ENCODE results near the gene CNNM3. TPM values are rescaled to one million over a fixed set of nuclear protein-coding genes. Genes with fewer than 3 reads are reported as not detected.

CNNM3 gene
- total and polyA plus RNA-seq, 5 donors = 7.2 to 14.5 (median 11.0) TPM

DNA sequence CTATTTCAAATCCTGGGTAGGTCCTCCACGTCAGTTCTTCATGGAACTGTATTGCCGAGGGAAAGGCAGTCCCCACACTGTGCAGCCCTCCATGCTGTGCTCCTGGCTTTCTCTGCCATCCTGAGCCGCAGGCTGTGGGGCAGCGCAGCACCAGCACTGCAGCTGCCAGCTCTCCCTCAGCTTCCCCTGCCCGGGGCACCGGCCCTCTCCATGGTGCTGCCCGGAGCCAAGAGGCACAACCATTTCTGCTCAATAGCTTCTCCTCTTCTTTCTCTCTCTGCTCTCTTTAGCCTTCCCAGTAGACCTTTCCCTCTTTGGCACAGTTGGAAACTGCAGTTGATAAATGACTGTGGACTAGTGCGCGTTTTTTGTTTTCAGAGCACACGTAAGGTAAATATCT is 15.6 kb downstream of the CNNM3 start:
- H3K27ac ChIP-seq (ENCODE audit: low read length) = no peak overlapping the region
- H3K9me3 ChIP-seq (ENCODE audit: control insufficient read depth, low read length) = no peaks in the 10 kb centered on the region
- H3K4me3 ChIP-seq (ENCODE audit: low read length) = no peak overlapping the region
- WGBS = 74% methylated on average over 10 of the region's 10 CpGs
- H3K4me1 ChIP-seq (ENCODE audit: control insufficient read depth, insufficient read depth, low read length) = peaks cover 7% of the 10 kb centered on the region
- ATAC-seq = peak; percentile 51
- intact Hi-C loops (cut with DNase I) = no loop called here
- peak in 2 of 3 donors; percentile 63 to 68 for DNase-seq
- H3K27me3 ChIP-seq (ENCODE audit: control insufficient read depth, insufficient read depth) = no peaks in the 10 kb centered on the region

DNA sequence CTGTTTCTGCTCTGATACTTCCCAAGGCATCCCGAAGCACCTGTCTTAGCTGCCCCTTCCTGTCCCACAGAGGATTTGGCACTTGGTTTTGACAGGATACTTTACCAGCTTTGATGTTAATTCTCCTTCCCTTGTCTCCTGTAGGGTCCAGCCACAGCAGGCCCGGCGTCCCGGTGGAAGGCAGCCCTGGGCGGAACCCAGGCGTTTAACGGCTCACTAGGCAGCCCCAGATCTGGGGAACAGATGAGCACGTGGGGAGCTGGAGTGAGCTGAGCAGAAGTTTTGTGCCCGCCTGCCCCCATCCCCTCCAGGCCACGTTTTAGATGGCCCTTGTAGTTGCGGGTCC is 16.3 kb downstream of the CNNM3 start:
- DNase-seq (peak in 1 of 3 donors; percentile 22), ATAC-seq (peak in 1 of 2 donors; percentile 6)
- WGBS = 77% methylated on average over 11 of the region's 11 CpGs
- Histone ChIP-seq H3K4me1 (ENCODE audit: control insufficient read depth, insufficient read depth, low read length) (peaks cover 7% of the 10 kb centered on the region), H3K27me3 (ENCODE audit: control insufficient read depth, insufficient read depth) (no peaks in the 10 kb centered on the region), H3K4me3 (ENCODE audit: low read length) (no peak overlapping the region), H3K27ac (ENCODE audit: low read length) (no peak overlapping the region), H3K9me3 (ENCODE audit: control insufficient read depth, low read length) (no peaks in the 10 kb centered on the region)
- intact Hi-C loops (cut with DNase I) = no loop called here

DNA sequence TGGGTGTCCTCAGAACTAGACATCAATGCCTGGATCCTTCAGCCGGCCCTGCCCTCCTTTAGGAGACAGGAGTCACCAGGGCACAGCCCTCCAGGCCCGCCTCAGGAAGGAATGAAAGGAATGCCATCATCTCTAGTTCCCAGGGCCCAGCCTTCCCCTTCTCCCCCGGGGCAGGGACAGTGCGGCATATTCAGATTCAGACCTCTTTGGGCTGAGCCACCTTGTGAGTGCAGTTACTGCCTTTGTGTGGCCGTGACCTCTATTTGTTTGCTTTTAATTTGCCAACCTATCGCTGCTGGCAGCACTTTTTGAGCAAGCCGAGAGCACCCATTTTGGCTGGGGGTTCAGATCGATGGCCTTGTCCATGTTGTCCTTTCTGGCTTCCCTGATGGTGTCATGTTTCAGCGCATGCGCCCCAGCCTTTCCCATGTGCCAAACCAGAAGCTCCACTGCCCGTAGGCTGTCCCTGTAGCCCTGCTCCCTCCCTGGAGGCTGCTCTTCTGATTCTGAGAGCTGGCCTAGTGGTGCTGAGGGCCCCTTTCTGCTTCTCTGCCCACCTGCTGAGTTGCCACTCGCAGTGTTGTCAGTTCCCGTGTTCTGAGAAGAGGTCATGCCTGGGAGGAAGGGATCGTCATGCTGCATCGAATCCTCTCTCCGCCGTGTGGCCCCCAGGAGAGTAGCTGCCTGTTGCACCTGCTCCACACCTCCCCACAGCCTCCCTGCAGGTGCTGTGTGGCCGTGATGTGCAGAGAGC is 16.9 kb downstream of the CNNM3 start:
- intact Hi-C loops (cut with DNase I) = no loop called here
- H3K27me3 ChIP-seq (ENCODE audit: control insufficient read depth, insufficient read depth) = no peaks in the 10 kb centered on the region
- peak; percentile 78 to 90 (median 85) for DNase-seq
- H3K4me3 ChIP-seq (ENCODE audit: low read length) = no peak overlapping the region
- no peaks in the 10 kb centered on the region for H3K9me3 ChIP-seq (ENCODE audit: control insufficient read depth, low read length)
- peak overlapping the region; percentile 18 for H3K27ac ChIP-seq (ENCODE audit: low read length)
- peaks cover 7% of the 10 kb centered on the region for H3K4me1 ChIP-seq (ENCODE audit: control insufficient read depth, insufficient read depth, low read length)
- ATAC-seq = peak; percentile 68 to 70
- WGBS = 44% methylated on average over 18 of the region's 18 CpGs

DNA sequence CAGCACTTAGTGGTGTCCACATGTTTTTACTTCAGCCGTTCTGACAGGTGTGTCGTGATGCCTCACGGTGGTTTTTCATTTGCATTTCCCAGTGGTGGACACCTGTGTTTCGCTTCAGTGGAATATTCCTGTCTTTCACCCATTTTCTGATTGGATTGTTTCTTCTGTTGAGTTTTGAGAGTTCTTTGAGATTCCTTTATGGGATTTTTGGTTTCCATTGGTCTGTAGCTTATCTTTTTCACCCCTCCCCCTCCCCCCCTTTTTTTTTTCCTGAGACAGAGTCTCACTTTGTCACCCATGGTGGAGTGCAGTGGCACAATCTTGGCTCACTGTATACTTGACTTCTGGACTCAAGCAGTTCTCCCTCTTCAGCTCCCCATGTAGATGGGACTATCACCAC is 19.8 kb downstream of the CNNM3 start:
- no peak overlapping the region for H3K27ac ChIP-seq (ENCODE audit: low read length)
- H3K4me3 ChIP-seq (ENCODE audit: low read length) = no peak overlapping the region
- DNase-seq = no peak
- intact Hi-C loops (cut with DNase I) = no loop called here
- H3K9me3 ChIP-seq (ENCODE audit: control insufficient read depth, low read length) = no peaks in the 10 kb centered on the region
- WGBS = 97% methylated on average over 4 of the region's 4 CpGs
- no peak for ATAC-seq
- H3K4me1 ChIP-seq (ENCODE audit: control insufficient read depth, insufficient read depth, low read length) = peaks cover 7% of the 10 kb centered on the region
- no peaks in the 10 kb centered on the region for H3K27me3 ChIP-seq (ENCODE audit: control insufficient read depth, insufficient read depth)

DNA sequence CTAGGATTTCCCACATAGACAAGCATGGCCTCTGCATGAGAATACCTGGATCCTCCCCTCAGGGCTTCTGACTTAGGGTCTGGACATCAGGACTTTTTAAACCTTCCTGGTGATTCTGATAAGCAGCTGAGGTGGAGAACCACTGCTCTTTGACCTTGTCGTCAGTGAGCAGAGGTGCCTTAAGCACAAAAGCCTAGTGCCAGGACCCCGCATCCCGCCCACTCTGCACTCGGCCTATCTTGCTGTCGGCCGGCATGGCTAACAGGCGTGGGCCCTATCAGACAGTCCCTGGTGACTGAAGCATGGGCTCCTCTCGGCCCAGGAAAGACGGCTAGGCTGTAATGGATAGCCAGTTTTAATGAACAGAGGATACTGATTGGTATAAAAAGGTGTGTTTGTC is 21.5 kb downstream of the CNNM3 start:
- intact Hi-C loops (cut with DNase I) = no loop called here
- Histone ChIP-seq H3K4me1 (ENCODE audit: control insufficient read depth, insufficient read depth, low read length) (peaks cover 7% of the 10 kb centered on the region), H3K27ac (ENCODE audit: low read length) (no peak overlapping the region), H3K4me3 (ENCODE audit: low read length) (no peak overlapping the region), H3K27me3 (ENCODE audit: control insufficient read depth, insufficient read depth) (no peaks in the 10 kb centered on the region), H3K9me3 (ENCODE audit: control insufficient read depth, low read length) (no peaks in the 10 kb centered on the region)
- peak in 2 of 3 donors; percentile 27 to 51 for DNase-seq
- 72% methylated on average over 9 of the region's 9 CpGs for WGBS
- no peak for ATAC-seq

DNA sequence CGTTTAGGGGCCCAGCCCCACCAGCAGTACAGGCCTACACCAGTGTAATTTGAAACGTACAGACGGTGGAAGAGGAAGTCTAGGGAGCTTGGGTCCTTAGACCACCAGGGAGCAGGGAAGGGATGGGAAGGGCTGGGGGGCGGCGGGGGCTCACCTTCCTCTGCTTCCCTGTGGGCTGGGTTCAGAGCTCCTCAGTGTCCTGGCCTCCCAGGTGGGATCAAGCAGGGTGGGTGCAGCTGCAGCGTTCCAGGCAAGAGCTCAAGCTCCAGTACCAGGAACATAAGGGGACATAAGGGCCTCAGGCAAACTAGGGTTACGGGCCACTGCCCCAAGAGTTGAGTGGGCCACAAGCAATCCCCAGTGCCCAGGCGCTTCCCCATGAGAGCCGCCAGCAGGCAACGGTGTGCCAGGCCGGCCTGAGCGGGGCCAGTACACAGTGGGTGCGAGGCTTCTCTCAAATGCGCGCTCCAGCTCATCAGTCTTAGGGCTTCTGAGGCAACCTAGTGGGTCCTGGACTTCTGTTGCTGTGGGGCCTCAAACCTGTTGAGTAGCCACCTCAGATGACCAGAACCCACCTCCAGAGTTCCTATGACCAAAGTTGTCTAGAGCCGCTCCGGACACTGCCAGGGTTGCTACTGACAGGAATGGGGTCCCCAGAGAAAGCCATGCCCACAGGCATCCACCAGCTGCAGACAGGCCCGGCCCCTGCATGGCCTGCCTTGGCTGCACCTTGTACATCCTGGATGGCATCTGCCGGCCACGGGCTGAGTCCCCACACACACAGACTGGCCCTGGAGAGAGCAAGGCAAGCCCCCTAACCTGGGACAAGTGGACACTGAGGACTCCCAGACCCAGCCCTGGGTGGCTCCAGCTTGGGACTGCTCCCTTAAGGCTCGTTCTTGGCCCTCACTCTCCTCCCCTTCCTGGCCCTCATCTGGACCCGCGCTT is 22.6 kb downstream of the CNNM3 start:
- ATAC-seq (no peak), DNase-seq (peak in 2 of 3 donors; percentile 41 to 49)
- no peaks in the 10 kb centered on the region for H3K27me3 ChIP-seq (ENCODE audit: control insufficient read depth, insufficient read depth)
- peaks cover 3% of the 10 kb centered on the region for H3K4me1 ChIP-seq (ENCODE audit: control insufficient read depth, insufficient read depth, low read length)
- intact Hi-C loops (cut with DNase I) = no loop called here
- H3K27ac ChIP-seq (ENCODE audit: low read length) = no peak overlapping the region
- WGBS = 87% methylated on average over 23 of the region's 23 CpGs
- H3K4me3 ChIP-seq (ENCODE audit: low read length) = no peak overlapping the region
- no peaks in the 10 kb centered on the region for H3K9me3 ChIP-seq (ENCODE audit: control insufficient read depth, low read length)

DNA sequence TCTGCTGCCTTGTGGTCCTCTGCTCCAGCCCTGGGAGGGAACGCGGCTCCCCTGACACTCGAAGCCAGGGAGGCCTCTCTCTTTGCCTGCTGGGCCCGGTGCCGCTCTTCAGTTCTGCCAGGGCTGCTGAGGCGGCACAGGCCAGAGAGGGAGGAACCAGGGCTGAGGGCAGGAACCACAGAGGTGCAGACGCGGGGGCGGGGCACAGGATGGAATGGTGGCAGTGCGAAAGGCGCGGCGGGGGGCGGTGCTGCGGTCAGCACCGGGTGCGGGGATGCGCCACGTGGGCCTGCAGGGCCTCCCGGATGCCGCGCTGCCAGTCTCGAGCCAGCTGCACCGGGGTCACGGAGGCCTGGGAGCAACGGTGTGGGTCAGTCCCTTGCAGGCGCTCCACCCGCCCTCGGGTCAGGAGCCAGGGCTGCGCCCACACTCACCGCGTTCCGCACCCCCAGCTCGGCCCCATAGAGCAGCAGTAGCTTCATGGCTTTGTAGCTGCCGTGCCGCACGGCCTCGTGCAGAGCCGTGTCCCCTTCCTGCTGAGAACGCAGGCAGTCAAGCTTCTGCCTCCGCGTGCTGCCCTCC is 23.3 kb downstream of the CNNM3 start:
- Histone ChIP-seq H3K9me3 (ENCODE audit: control insufficient read depth, low read length) (no peaks in the 10 kb centered on the region), H3K4me1 (ENCODE audit: control insufficient read depth, insufficient read depth, low read length) (peaks cover 3% of the 10 kb centered on the region), H3K27ac (ENCODE audit: low read length) (no peak overlapping the region), H3K4me3 (ENCODE audit: low read length) (no peak overlapping the region), H3K27me3 (ENCODE audit: control insufficient read depth, insufficient read depth) (no peaks in the 10 kb centered on the region)
- WGBS = 24% methylated on average over 42 of the region's 42 CpGs
- peak; percentile 41 to 88 (median 83) for DNase-seq
- ATAC-seq = peak; percentile 16 to 42
- intact Hi-C loops (cut with DNase I) = no loop called here

DNA sequence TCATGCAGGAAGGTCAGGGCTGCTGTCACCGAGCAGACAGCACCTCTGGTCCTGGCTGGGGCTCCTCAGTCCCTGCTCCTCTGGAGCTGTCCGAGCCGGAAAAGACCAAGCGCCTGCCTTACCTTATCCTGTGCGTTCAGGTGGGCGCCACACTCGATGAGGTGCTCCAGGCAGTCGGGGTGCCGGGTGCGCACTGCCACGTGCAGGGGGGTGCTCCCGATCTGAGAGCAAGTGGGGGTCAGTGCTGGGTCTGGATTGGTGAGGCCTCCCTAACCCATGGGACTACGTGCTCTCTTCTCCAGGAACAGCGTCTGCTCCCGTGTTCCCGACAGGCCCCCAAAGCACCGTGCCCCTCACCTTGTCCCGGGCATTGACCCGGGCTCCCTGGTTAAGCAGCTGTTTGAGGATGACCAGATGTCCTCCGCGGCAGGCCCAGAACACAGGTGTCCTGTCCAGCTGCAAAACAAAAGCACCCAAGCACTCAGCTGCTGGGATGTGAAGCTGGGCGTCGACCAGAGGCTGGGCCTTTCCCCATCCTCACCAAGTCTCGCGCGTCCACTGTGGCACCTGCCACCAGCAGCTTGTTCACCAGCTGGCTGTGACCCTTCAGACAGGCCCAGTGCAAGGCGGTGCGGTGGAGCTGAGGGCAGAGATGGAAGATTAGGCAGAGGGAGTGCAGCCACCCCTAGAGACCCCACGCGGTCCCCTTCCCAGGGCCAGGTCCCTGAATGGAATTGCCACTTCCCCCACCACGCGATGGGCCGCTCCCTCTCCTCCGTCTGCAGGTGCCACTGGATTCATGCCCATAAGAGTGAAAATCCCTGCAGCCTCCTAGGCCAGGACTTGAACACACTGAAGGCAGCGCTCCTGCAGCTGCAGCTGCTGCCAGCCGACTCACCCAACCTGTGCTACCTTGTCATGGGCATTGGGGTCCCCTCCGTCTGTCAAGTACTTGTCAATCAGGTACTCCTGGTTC is 24.1 kb downstream of the CNNM3 start:
- DNase-seq (peak in 2 of 3 donors; percentile 52 to 57), ATAC-seq (no peak)
- Histone ChIP-seq H3K4me3 (ENCODE audit: low read length) (no peak overlapping the region), H3K4me1 (ENCODE audit: control insufficient read depth, insufficient read depth, low read length) (peaks cover 3% of the 10 kb centered on the region), H3K27me3 (ENCODE audit: control insufficient read depth, insufficient read depth) (no peaks in the 10 kb centered on the region), H3K27ac (ENCODE audit: low read length) (no peak overlapping the region), H3K9me3 (ENCODE audit: control insufficient read depth, low read length) (no peaks in the 10 kb centered on the region)
- intact Hi-C loops (cut with DNase I) = no loop called here
- WGBS = 85% methylated on average over 37 of the region's 37 CpGs

DNA sequence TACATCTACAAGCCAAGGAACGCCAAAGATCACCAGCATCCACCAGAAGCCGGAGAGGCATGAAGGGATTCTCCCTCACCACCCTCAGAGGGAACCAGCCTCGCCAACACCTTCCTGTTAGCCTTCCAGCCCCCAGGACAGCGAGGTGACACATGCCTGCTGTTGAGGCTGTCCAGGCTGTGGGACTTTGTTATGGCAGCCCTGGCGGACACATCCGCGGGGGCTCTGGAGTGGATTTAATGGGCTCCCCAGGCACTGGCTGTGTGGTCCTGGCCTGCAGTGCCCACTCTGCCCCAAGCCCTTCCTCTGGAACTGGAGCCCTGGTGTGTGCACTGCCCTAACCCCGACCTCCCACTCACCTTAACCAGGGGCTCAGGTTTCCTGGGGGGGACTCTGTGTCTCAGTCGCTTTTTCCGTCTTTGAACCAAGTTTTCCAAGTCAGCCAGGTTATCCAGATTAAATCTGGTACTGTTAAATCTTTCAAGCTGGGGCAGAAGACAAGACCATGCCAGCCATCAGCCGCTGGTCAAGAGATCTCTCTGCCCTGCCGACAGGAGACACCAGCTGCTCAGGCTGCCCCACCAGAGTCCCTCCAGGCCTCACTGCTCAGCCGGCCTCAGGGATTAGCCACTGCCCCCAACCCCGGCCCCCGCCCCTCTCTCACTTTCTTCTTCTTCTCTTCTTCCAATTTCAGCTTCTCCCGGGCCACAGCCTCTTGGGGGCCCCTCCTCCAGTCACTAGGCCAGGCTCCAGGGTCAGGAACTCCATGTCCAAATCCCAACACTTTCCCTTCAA is 25.8 kb downstream of the CNNM3 start:
- peaks cover 3% of the 10 kb centered on the region for H3K4me1 ChIP-seq (ENCODE audit: control insufficient read depth, insufficient read depth, low read length)
- ATAC-seq = peak; percentile 8 to 10

More for the DNA sequence above, 25.8 kb downstream of the CNNM3 start:
- Histone ChIP-seq H3K9me3 (ENCODE audit: control insufficient read depth, low read length) (no peaks in the 10 kb centered on the region), H3K27me3 (ENCODE audit: control insufficient read depth, insufficient read depth) (no peaks in the 10 kb centered on the region), H3K27ac (ENCODE audit: low read length) (peak overlapping the region; percentile 47), H3K4me3 (ENCODE audit: low read length) (peak overlapping the region; percentile 19)
- intact Hi-C loops (cut with DNase I) = no loop called here
- DNase-seq = peak in 1 of 3 donors; percentile 50
- 75% methylated on average over 16 of the region's 16 CpGs for WGBS
